Right lung (tissue), 10 donors: Measurements from ENCODE around the gene SUB1. TPM values are rescaled to one million over a fixed set of nuclear protein-coding genes. Genes with fewer than 3 reads are reported as not detected.
"Not testable (repeated sequence)": the region's sequence is repeated elsewhere in the genome, so short reads cannot be mapped to it uniquely, and the experiment has no call there.

ENCODE experiments used
- DNase-seq, 2 donors: peaks; one replicate each; pipeline ENCODE4 v3.0.0-alpha.2; 2013
- long read RNA-seq, 8 donors: transcript quantifications; one replicate each; lab custom pipeline, GENCODE V29; 2026
- polyA plus RNA-seq, 5 donors: library from polyadenylated mRNA; unstranded; fragments of 120-200 nt; gene quantifications; one replicate each; pipeline versions ENCODE4 v1.2.1 to v1.2.3, GENCODE V29; 2013; ENCODE audit warnings: inconsistent platforms in 1 of 5, low replicate concordance in 1 of 5; ENCODE audit not compliant: insufficient read length in 5 of 5, insufficient read depth in 1 of 5

SUB1 gene
- 100 to 1,000 TPM; 236 to 389 (median 296) TPM for polyA plus RNA-seq
- long read RNA-seq, donor 1, full-length matches to known transcripts: 244 of 268 reads
- long read RNA-seq, donor 1, partial matches to known transcripts: 24 of 268 reads
- long read RNA-seq, donor 1, other reads (novel, unspliced or antisense): 0 of 268 reads
- long read RNA-seq, donor 2, full-length matches to known transcripts: 98 of 111 reads
- long read RNA-seq, donor 2, partial matches to known transcripts: 8 of 111 reads
- long read RNA-seq, donor 2, other reads (novel, unspliced or antisense): 5 of 111 reads
- long read RNA-seq, donor 3, full-length matches to known transcripts: 147 of 160 reads
- long read RNA-seq, donor 3, partial matches to known transcripts: 13 of 160 reads
- long read RNA-seq, donor 3, other reads (novel, unspliced or antisense): 0 of 160 reads
- long read RNA-seq, donor 4, full-length matches to known transcripts: 105 of 119 reads
- long read RNA-seq, donor 4, partial matches to known transcripts: 14 of 119 reads
- long read RNA-seq, donor 4, other reads (novel, unspliced or antisense): 0 of 119 reads
- long read RNA-seq, donor 5, full-length matches to known transcripts: 270 of 306 reads
- long read RNA-seq, donor 5, partial matches to known transcripts: 31 of 306 reads
- long read RNA-seq, donor 5, other reads (novel, unspliced or antisense): 5 of 306 reads
- long read RNA-seq, donor 6, full-length matches to known transcripts: 200 of 278 reads
- long read RNA-seq, donor 6, partial matches to known transcripts: 78 of 278 reads
- long read RNA-seq, donor 6, other reads (novel, unspliced or antisense): 0 of 278 reads
- long read RNA-seq, donor 7, full-length matches to known transcripts: 56 of 61 reads
- long read RNA-seq, donor 7, partial matches to known transcripts: 5 of 61 reads
- long read RNA-seq, donor 7, other reads (novel, unspliced or antisense): 0 of 61 reads
- long read RNA-seq, donor 8, full-length matches to known transcripts: 62 of 81 reads
- long read RNA-seq, donor 8, partial matches to known transcripts: 19 of 81 reads
- long read RNA-seq, donor 8, other reads (novel, unspliced or antisense): 0 of 81 reads

DNA sequence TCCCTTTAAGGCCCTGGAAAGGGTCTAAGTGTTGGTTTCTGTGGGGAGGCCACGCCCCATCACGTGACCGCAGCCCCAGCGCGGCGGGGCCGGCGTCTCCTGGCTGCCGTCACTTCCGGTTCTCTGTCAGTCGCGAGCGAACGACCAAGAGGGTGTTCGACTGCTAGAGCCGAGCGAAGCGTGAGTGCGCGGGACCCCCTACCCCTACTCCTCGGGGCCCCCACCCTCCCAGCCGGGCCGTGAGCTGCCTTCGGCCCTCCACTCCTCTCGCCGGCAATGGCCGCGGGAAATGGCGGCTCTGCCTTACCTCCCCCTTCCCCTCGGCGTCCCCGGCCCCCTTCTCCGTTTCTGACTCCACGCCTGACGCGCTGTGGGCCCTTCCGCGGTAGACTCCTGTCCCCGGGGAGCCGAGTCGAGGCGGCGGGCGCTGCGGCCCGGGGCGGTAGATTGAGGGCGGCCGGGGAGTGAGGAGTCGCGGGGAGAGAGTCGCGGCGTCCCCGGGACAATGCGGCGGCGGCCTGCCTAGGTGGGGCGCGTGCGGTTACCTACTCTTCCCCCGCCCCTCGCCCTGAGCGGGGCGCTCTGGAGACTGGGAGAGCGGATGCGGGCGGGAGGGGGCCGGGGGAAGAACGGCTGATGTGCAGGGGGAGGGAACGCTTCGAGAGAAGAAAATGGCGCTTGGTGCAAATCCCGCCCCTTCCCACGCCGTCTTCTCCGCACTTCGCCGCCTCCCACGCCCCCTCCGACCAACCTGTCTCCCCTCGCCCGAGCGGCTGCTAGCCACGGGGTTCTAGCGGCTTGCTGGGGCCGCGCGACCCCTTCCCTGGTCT, at the start of gene SUB1:
TSS of gene SUB1 (plus strand) at position 112 of the 830 bp plus-strand sequence. CDS start 2,956 bp downstream, outside the sequence.
- peak; percentile 91 to 93 for DNase-seq

DNA sequence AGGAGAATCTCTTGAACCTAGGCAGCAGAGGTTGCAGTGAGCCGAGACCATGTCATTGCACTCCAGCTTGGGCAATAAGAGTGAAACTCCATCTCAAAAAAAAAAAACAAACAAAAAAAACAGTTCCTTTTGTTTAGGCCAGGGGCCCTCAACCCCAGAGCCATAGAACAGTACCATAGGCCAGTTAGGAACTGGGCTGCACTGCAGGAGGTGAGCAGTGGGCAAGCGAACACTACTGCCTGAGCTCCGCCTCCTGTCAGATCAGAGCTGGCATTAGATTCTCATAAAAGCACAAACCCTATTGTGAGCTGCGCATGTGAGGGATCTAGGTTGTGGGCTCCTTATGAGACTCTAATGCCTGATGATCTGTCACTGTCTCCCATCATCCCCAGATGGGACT, 49.1 kb upstream of the SUB1 start:
- DNase-seq: no peak

DNA sequence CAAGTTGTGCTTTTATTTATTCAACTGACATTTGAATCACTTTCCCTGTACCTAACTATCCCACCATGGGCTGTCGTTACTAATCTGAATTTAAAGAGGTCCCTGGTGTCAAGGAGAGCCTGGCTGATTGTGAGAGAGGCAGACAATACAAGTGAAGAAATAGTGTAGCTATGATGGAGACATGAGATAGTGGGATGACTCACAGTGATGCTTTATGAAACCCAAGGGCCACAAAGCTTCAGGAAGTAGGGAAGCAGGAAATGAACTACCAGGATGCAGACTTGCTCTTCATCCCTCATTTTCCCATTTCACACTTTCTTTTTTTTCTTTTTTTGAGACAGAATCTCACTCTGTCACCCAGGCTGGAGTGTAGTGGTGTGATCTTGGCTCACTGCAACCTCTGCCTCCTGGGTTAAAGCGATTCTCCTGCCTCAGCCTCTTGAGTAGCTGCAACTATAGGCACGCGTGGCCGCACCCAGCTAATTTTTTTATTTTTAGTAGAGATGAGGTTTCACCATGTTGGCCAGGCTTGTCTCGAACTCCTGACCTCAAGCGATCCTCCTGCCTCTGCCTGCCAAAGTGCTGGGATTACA, 47.8 kb upstream of the SUB1 start:
- DNase-seq: not testable (repeated sequence)

DNA sequence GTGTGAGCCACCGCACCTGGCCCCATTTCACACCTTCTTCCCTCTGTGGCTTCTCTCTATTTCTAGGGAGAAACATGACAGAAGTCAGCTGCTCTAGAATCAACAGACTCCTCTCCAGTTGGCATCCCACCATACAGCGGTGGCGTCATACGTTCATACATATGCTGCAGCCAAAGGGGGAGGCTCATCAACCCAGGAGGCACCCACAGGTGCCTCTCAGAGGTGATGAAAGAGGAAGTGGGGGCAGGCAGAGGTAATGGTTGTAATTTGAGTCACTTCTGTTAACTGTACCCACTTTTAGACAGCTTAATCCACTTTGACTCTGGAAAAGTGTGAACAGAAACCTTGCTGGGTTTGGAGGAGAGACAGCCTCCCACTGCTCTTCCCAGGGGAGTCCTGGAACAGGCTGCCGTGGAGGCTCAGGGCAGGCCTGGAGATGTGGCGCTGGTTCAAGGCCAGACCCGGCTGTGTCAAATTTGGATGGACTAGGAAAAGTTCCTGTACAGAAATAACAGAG, 47.3 kb upstream of the SUB1 start:
- no peak for DNase-seq

DNA sequence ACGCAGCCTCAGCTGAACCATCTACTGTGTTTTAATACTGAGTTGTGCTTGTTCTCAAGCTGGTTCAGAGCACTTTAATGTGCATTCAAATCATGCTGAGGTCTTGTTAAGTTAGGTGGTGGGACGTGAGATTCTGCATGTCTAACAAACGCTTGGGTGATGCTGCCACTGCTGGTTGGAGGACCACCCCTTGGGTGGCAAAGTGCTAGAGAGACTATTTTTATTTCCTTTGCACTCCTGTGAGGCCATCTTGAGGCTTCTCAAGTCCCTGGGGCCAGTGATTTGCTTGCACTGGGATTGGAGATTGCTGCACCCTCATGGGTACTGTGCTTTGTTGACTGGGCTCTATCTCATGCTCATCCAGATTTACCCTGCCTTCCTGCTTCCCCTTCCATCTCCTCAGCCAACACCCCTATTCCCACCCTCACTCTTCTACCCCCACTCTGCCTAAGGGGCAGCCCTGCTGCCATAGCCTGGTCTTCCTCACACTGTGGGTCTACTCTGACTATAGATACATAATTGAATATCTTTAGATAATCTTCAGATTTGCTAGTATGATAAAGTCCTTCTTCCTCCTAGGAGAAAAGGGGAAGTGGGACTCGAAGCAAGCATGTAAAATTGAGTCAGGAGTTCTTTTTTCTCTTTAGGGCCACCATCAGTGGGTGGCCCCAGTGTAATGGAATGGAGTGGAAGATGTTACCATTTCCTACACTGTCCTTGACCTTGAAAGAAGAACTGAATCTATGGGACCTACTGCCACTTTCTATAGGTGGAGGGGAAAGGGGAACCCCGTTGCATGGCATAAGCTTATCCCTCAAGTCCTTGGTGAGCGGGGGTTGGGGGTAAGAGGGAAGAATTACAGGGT, 45.1 kb upstream of the SUB1 start:
- no peak for DNase-seq

DNA sequence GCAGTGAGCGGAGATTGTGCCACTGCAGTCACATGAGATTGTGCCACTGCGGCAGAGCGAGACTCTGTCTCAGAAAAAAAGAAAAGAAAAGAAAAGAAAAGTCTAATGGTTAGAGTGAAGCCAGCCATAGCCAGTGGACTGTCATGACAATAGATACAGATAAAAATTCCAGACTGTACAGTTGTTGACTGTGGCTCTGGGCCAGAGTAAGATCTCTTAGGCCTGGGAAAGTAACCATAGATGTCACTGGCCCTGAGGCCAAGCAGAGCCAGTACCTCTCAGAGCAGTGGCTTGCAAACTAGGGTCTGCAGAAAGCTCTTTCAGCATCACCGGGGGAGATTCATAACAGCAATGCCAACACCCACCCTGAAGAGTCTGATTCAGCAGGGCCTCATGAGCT, 44.1 kb upstream of the SUB1 start:
- no peak for DNase-seq

DNA sequence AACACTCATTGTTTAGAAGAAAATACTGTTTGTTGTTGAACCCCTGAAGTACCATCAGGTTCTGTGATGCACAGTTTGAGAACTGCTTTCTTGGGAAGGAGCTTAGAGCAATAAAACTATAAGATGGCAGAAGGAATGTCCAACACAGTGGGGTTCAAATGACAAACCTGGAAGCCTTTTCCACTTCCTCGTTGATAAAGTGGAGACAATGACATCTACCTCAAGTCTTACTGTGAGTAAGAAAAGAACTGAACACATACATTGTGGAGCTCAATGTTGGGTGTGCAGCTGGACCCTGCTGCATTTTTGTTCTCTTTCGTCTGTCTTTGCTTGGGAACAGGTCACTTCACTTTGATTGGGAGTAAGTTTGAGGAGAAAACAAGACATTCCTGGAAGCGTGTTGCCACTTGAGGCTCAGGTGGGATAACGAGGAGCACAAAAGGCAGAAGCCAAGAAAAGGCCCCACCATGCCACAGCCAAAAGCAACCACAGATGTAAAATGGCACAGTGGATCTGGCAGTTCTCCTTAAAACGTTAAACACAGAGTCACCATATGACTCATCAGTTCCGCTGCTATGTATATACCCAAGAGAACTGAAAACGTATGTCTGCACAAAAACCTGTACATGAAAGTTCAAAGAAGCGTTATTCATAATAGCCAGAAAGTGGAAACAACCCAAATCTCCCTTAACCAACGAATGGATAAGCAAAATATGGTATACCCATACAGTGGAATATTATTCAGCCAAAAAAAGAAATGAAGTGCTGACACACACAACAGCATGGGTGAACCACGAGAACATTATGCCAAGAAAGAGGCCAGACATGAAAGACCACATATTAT, 42.9 kb upstream of the SUB1 start:
- DNase-seq: no peak

DNA sequence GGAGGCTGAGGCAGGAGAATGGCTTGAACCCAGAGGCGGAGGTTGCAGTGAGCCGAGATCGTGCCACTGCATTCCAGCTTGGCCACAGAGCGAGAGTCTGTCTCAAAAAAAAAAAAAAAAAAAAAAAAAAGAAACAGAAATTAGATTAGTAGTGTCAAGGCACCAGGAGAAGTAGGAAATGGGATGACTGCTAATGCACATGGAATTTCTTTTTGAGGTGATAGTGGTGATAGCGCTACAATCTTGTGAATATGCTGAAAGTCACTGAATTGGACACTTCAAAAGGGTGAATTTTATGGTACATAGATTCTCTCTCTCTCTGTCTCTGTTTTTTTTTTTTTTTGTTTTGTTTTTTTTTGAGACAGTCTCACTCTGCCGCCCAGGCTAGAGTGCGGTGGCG, 42.1 kb upstream of the SUB1 start:
- no peak for DNase-seq

DNA sequence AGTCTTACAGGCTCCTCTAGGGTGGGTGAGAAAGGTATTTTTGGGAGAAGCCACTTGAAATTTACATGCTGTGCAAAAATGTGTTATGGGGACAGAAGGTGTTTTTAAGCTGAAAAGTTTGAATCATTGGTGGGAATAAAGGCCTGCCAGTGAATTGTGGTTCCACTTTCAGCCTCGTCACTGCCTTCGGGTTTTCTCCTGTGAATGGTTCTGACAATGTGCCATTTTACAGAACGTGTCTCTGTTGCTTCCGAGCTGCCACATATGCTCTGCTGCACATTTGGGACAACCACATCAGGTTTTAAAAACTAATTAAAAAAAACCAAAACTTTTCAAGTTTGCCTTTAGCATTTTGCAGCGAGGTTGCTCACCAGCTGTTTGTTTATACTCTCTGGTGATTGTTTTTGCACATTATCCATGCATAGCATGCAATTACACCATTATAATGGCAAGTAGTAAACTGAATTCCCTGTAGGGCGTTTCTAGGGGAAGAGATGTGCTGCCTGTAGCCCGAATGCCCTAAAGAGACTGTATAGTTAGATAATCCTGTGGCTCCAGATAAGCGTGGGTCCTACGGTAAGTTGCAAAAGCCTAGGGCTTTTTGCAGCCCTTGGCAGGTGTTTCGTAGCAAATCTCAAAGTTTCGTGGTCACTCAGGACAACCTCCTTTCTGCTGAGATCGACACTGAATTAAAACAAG, 40.1 kb upstream of the SUB1 start:
- DNase-seq: no peak

DNA sequence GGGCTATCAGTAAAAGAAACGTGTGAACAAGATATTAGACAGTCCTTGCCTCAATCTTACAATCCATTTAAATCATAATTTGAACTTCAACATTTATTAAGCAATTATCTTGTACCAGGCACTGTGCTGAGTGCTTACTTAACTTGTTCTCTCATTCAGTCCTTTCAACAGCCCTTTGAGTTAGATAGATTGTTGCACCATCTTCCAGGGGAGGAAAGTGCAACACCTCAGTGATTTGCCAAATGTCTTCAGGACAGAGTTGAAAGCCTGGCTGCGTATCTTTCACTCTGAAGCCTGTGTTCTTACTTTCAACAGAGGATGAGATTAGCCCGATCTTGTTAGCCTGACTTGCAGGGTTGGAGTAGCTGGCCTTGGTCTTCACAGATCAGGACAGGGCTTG, 34.2 kb upstream of the SUB1 start:
- no peak for DNase-seq

DNA sequence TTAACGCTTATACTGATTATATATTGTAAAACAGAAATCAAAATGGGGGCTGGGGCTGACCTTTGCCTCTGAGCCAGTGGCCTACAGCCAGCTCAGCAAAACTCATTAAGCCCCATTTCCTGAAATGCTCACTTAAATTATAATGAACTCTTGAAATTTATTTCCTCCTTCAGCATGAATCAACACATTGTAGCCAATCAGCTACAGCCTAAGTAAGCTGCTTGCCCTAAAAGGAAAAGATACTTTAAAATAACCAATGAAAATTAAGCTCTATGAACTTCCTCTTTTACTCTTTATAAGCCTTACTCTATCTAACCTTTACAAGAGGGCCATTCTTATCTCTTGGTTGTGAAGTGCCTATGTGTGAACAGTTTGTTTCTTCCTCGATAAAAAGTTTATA, 33.5 kb upstream of the SUB1 start:
- DNase-seq: no peak

DNA sequence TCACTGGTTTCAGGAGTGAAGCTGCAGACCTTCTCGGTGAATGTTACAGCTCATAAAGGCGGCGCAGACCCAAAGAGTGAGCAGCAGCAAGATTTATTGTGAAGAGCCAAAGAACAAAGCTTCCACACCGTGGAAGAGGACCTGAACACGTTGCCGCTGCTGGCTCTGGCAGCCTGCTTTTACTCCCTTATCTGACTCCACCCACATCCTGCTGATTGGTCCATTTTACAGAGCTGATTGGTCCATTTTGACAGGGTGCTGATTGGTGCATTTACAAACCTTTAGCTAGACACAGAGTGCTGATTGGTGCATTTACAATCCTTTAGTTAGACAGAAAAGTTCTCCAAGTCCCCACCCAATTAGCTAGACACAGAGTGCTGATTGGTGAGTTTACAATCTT, 32.9 kb upstream of the SUB1 start:
- DNase-seq: not testable (repeated sequence)

DNA sequence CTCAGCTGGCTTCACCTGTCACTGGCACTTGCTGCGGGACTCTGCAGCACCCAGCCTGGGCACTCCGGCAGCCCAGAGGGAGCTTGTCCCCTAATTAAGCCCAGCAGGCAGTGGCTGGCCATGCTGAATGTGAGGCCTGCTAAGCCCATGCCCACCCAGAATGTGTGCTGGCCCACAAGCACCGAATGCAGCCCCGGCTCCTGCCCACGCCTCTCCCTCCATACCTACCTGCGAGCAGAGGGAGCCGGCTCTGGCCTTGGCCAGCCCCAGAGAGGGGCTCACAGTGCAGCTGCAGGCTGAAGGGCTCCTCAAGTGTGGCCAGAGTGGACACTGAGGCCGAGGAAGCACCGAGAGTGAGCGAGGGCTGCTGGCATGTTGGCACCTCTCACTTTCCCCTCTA, 32.4 kb upstream of the SUB1 start:
- DNase-seq: no peak

DNA sequence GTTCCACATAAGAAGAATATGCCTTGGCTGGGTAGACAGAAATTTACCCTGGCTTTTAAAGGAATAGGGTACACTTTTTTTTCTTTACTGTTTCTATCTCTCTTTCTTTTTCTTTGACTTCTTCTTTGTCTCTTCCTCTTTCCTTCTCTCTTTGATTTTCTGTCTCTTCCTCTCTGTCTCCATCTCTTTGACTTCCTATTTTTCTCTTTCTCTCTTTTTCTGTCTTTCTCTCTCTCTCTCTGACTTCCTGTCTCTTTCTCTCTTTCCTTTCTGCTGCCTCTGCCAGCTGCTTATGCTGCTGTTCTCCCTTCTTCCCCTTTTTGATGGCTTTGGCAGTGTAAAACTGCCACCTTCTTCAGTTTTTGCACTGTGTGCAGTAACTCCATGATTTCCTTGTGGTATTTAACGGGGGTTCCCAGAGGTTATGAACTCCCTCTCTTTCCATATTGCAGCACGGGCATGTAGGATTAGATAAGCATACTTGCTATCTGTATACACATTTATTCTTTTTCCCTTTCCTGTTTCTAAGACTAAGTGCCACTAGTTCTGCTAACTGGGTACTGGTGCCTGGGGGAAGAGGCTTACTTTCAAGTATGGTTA, 31.1 kb upstream of the SUB1 start:
- not testable (repeated sequence) for DNase-seq

DNA sequence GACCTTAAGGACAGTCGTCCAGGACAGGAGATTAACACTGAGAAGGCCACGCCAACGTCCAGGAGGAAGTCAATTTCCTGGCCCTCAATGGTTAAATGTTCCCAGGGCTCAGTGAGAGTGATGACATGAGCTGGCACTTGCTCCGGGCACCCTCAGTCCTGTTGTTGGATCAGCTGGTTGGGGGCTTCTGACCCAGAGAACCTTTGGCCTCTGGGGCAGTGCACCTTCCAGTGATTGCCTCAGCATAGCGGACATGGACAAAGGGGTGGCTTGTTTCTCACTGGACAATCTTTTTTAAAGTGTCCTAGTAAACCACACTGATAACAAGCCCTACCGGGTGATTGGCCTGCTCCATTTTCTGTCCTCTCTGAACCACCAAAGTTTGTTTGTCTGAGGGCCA, 28.8 kb upstream of the SUB1 start:
- not testable (repeated sequence) for DNase-seq

DNA sequence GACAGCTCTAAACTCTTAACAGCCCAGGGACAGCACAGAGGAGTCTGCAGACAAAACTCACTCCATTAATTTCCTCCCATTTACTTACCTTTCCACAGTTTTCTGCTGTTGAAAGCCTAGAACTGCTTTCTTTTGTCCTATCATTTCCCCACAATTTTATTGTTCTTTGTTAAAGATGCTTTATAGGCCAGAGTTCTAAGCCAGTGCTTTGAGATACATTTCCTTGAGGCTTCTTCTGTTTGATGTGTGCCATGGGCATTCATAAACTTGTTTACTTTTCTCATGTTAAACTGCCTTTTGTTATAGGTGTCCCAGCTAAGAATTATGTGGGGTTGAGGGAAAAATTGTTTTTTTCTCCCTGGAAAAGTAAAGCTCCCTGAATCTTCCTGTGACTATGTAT, 25.9 kb upstream of the SUB1 start:
- DNase-seq: no peak

DNA sequence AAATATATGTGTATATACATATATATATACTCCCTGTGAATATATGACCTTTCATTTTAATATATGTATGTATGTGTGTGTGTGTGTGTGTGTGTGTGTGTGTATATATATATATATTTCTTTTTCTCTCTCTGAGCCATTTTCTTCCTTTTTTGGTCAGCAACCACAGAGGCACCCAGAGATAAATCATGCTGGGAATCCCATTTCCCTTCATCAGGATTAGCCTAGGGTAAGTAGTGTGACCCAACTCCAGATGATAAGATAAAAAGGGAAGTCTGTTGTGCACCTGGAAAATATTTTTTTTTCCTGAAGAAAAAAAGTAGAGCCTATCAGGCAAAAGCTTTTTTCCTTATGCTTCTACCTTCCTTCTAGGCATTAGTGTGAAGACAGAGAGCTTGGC, 25.4 kb upstream of the SUB1 start:
- no peak for DNase-seq

DNA sequence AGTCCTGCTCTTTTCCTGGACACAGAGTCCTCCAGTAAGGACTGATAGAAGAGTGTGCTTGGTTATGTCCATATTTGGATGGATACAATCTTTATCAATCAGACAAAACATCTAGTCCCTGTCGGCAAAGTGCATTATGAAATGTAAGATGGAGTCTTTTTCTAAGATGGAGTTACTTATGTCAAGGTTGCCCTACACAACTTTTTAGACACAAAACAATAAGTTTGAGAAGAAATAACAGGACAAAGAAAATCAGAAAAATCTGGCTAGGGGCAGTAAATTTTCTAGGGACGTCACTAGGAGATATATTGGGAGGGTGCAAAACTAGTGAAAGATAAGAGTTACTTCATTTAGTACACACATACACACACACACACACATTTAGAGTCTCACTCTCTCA, 23.3 kb upstream of the SUB1 start:
- DNase-seq: no peak
